ENCODE measurements around the gene ZBTB9. TPM values are rescaled to one million over a fixed set of nuclear protein-coding genes. Genes with fewer than 3 reads are reported as not detected.

ZBTB9 gene
- total RNA-seq, 1 experiment from 2014 or later = 18.1 TPM

DNA sequence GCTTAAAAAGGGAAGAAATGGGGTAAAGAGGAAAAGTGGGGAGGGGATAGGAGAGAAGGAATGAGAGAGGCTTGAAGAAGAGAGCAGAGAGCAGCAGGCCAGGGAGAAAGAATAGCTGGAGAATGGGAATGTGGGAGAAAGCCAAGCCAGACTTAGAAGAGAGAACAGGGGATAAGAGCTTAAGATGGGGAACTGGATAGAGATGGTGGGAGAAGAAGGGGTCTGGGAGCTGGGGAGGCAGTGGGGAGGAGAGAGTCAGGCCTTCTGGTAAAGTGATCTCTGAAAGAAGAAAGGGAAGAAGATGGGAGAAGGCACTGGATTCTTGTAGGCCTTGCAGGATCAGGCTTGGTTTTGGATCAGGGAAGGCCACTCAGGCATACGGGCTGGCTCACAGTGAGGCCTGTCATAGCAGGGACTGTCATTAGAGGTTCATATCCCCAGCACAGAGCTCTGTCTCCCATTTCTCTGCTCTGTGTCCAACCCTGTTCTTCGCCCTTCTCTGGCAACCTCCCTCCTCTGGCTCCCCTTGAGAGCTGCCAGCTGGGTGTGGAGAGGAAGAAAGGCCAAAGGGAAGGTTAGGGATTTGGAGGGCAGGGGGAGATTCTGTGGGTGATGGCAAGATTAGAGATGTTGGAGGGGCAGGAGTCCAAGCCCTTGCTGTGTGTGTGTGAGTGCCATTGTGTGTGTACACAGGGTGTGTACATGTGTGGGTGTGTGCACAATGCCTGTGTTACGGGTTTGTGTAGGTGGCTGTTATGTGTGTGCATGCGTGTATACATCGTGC is 25.2 kb upstream of the ZBTB9 start:
- Mint-ChIP-seq H3K27ac (ENCODE audit: unreplicated experiment) (peak overlapping the region; percentile 41), H3K4me3 (ENCODE audit: low read depth, unreplicated experiment) (peak overlapping the region; percentile 87), H3K27me3 (ENCODE audit: unreplicated experiment) (no peaks in the 10 kb centered on the region), H3K9me3 (ENCODE audit: low read depth, unreplicated experiment) (no peaks in the 10 kb centered on the region), H3K36me3 (ENCODE audit: insufficient read depth, unreplicated experiment) (peaks cover 47% of the 10 kb centered on the region), H3K4me1 (ENCODE audit: low read depth, unreplicated experiment) (peaks cover 44% of the 10 kb centered on the region)
- CTCF ChIA-PET = interaction anchor here (0.6 to 0.9 kb wide), 2 partner anchors 12 to 450 kb away, joined by 3 read pairs; no protein-coding TSS in a partner anchor
- DNase-seq = no peak
- intact Hi-C loops (cut with micrococcal nuclease; ENCODE audit: unreplicated experiment) = loop anchor here (5.0 kb wide), 1 partner anchor 37 kb away; the partner anchor contains the start of gene KIFC1
- TF ChIP-seq, protein P1, sequence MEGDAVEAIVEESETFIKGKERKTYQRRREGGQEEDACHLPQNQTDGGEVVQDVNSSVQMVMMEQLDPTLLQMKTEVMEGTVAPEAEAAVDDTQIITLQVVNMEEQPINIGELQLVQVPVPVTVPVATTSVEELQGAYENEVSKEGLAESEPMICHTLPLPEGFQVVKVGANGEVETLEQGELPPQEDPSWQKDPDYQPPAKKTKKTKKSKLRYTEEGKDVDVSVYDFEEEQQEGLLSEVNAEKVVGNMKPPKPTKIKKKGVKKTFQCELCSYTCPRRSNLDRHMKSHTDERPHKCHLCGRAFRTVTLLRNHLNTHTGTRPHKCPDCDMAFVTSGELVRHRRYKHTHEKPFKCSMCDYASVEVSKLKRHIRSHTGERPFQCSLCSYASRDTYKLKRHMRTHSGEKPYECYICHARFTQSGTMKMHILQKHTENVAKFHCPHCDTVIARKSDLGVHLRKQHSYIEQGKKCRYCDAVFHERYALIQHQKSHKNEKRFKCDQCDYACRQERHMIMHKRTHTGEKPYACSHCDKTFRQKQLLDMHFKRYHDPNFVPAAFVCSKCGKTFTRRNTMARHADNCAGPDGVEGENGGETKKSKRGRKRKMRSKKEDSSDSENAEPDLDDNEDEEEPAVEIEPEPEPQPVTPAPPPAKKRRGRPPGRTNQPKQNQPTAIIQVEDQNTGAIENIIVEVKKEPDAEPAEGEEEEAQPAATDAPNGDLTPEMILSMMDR (IDR thresholded peaks at IDR 0.05; ENCODE audit: unreplicated experiment) = no peak
- BruUV-seq (replicated peaks) = no TSS peak

DNA sequence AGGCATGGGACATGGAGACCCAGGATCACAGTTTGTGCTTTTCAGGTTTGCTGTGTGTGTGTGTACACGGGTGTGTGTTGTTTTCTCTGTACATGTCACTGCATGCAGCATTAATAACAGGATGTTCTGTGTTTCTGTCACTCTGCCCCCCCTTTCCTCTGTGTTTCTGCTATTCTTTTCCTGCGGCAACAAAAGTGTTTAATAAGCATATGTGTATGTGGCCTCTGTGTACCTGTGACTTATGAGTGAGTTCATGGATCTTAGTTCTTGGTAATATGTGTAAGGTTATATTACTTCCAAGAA is 24.7 kb upstream of the ZBTB9 start:
- Mint-ChIP-seq H3K4me1 (ENCODE audit: low read depth, unreplicated experiment) (peaks cover 38% of the 10 kb centered on the region), H3K27ac (ENCODE audit: unreplicated experiment) (no peak overlapping the region), H3K9me3 (ENCODE audit: low read depth, unreplicated experiment) (no peaks in the 10 kb centered on the region), H3K36me3 (ENCODE audit: insufficient read depth, unreplicated experiment) (peaks cover 41% of the 10 kb centered on the region), H3K27me3 (ENCODE audit: unreplicated experiment) (no peaks in the 10 kb centered on the region), H3K4me3 (ENCODE audit: low read depth, unreplicated experiment) (peak overlapping the region; percentile 87)
- intact Hi-C loops (cut with micrococcal nuclease; ENCODE audit: unreplicated experiment) = loop anchor here (5.0 kb wide), 1 partner anchor 37 kb away; the partner anchor contains the start of gene KIFC1
- CTCF ChIA-PET = no interaction called here
- no TSS peak for BruUV-seq (replicated peaks)
- TF ChIP-seq, protein P1 (IDR thresholded peaks at IDR 0.05; ENCODE audit: unreplicated experiment) = no peak
- DNase-seq = no peak

DNA sequence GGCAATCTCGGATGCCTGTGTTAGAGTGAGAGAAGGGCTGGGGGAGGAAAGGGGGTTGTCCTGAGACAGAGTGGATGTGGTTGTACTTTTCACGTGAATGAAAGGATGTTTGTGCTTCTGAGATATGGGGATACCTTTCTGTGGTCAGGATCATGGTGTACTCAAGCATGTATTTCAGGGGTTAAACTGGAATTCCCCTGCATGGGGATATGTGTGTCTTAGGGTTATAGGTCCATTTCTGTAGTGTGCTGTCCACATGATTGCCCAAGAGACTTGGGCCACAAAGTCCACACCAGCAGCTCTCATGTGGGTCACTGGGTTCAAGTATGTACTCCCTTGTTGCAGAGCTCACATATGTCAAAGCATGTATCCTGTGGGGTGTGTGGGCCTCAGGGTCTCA is 24.0 kb upstream of the ZBTB9 start:
- no peak overlapping the region for H3K27ac Mint-ChIP-seq (ENCODE audit: unreplicated experiment)
- peaks cover 35% of the 10 kb centered on the region for H3K36me3 Mint-ChIP-seq (ENCODE audit: insufficient read depth, unreplicated experiment)
- no peak overlapping the region for H3K4me3 Mint-ChIP-seq (ENCODE audit: low read depth, unreplicated experiment)
- H3K9me3 Mint-ChIP-seq (ENCODE audit: low read depth, unreplicated experiment) = no peaks in the 10 kb centered on the region
- no TSS peak for BruUV-seq (replicated peaks)
- H3K4me1 Mint-ChIP-seq (ENCODE audit: low read depth, unreplicated experiment) = peaks cover 32% of the 10 kb centered on the region
- no peaks in the 10 kb centered on the region for H3K27me3 Mint-ChIP-seq (ENCODE audit: unreplicated experiment)
- no peak for DNase-seq
- TF ChIP-seq, protein P1 (IDR thresholded peaks at IDR 0.05; ENCODE audit: unreplicated experiment) = no peak
- CTCF ChIA-PET = no interaction called here
- intact Hi-C loops (cut with micrococcal nuclease; ENCODE audit: unreplicated experiment) = no loop called here

DNA sequence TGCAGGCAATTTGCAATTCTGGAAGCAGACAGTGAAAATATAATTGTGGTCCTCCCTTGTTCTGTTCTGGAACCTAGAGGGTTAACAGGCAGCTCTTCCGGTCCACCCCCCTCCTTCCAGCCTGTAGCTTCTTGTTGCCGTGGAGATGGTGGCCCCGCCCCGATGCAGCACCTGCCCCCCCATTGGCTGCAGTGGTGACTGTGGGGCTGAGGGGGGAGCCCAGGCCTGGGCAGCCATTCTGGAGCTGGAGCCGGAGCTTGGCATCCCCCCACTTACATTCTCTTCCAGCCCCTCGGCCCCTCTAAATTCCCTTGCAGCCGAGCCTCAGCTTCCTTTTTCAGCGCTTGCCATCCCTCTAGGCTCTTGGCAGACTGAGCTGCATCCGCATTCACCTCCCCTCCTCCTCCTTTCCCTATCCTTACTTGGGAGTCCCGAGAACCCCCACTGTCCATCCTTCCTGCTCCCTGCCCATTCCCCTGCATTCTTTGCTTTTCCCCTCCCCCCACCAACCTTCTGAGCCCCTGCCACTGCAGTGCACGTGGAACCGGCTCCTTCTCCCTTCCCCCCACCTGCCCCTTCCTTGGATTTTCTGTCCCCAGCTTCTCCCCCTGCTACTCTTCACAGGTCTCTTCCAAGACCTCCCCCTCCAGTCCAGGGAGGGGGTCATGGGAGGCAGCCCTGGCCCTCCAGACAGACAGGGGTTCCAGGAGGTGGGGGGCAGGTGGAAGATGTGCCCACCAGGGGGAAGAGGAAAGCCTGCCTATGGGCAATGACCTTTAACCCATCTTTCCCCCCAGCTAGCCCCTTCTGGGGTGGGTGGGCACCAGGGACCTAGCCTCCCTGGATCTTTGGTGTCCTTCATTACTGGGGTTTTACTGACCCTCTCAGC is 23.1 kb upstream of the ZBTB9 start:
- intact Hi-C loops (cut with micrococcal nuclease; ENCODE audit: unreplicated experiment) = no loop called here
- no peak overlapping the region for H3K4me3 Mint-ChIP-seq (ENCODE audit: low read depth, unreplicated experiment)
- peaks cover 30% of the 10 kb centered on the region for H3K4me1 Mint-ChIP-seq (ENCODE audit: low read depth, unreplicated experiment)
- no peak overlapping the region for H3K27ac Mint-ChIP-seq (ENCODE audit: unreplicated experiment)
- TF ChIP-seq, protein P1 (IDR thresholded peaks at IDR 0.05; ENCODE audit: unreplicated experiment) = no peak
- DNase-seq = peak; percentile 39
- no peaks in the 10 kb centered on the region for H3K9me3 Mint-ChIP-seq (ENCODE audit: low read depth, unreplicated experiment)
- H3K27me3 Mint-ChIP-seq (ENCODE audit: unreplicated experiment) = no peaks in the 10 kb centered on the region
- CTCF ChIA-PET = no interaction called here
- no TSS peak for BruUV-seq (replicated peaks)
- peaks cover 28% of the 10 kb centered on the region for H3K36me3 Mint-ChIP-seq (ENCODE audit: insufficient read depth, unreplicated experiment)

All from Calu3 (cell line).